Measurements from ENCODE around the gene GPR161. TPM values are rescaled to one million over a fixed set of nuclear protein-coding genes. Genes with fewer than 3 reads are reported as not detected.

GPR161 gene
- total and polyA plus RNA-seq, 9 of the 15 experiments (the other 6 are each of a cell fraction or from before 2014, with no cell fraction given): 0.15 to 2.4 (median 0.76) TPM

DNA sequence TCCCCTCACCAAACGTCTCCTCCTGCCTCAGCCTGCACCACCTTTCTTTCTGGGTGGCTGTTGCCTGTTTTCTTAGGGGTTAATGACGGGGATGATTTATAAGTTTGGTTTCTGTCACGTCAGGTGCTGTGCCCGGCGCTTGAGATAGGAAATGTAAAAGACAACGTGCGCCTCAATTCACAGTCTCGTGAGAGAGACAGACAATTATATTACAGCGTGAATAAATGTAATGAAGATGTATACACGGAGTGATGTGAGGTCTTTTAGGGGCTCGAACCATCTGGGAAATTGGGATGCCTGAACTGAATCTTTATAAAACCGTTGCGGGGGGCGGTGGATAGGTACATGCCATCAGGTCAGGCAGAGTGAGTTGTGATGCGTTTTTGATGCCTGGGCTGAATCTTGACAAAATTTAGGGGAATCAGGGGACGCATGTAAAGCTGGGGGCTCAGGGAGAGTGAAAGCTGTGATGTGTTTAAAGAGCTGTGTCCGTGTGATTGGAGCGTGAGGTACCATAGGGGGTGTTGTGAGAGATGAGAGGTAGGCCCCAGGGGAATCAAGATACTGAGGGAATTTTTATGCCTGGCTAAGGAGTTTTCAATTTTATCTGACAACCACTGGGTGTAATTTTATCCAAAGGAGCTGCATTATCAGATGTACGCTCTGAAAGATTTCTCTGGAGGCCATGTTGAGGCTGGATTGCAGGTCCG lies 42.9 kb upstream of the GPR161 start (continued):
- TF ChIP-seq STAT6 (CRISPR knock-in tag; IDR thresholded peaks at IDR 0.05): 0 out of 2 replicates have a peak, but pooled peaks have one; percentile 74
- TF ChIP-seq, protein P1, sequence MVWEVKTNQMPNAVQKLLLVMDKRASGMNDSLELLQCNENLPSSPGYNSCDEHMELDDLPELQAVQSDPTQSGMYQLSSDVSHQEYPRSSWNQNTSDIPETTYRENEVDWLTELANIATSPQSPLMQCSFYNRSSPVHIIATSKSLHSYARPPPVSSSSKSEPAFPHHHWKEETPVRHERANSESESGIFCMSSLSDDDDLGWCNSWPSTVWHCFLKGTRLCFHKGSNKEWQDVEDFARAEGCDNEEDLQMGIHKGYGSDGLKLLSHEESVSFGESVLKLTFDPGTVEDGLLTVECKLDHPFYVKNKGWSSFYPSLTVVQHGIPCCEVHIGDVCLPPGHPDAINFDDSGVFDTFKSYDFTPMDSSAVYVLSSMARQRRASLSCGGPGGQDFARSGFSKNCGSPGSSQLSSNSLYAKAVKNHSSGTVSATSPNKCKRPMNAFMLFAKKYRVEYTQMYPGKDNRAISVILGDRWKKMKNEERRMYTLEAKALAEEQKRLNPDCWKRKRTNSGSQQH (CRISPR knock-in tag; IDR thresholded peaks at IDR 0.05): no peak
- TF ChIP-seq, protein P2, sequence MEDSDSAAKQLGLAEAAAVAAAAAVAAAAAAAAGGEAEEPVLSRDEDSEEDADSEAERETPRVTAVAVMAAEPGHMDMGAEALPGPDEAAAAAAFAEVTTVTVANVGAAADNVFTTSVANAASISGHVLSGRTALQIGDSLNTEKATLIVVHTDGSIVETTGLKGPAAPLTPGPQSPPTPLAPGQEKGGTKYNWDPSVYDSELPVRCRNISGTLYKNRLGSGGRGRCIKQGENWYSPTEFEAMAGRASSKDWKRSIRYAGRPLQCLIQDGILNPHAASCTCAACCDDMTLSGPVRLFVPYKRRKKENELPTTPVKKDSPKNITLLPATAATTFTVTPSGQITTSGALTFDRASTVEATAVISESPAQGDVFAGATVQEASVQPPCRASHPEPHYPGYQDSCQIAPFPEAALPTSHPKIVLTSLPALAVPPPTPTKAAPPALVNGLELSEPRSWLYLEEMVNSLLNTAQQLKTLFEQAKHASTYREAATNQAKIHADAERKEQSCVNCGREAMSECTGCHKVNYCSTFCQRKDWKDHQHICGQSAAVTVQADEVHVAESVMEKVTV (CRISPR knock-in tag; IDR thresholded peaks at IDR 0.05): no peak
- TF ChIP-seq ZNF830 (CRISPR knock-in tag; IDR thresholded peaks at IDR 0.05): no peak
- no peak for TF ChIP-seq FIP1L1 (IDR thresholded peaks at IDR 0.05; ENCODE audit: low read depth, low read length, poor library complexity, severe bottlenecking)
- TF ChIP-seq HNRNPLL (IDR thresholded peaks at IDR 0.05; ENCODE audit: low read depth, low read length, poor library complexity, severe bottlenecking): no peak
- no peak for TF ChIP-seq ZBTB43 (CRISPR knock-in tag; IDR thresholded peaks at IDR 0.05)
- no peak for TF ChIP-seq RNF2 (IDR thresholded peaks at IDR 0.05)
- no peak for TF ChIP-seq IRF9 (tag; IDR thresholded peaks at IDR 0.05)
- no peak for TF ChIP-seq NR3C1 (CRISPR knock-in tag; IDR thresholded peaks at IDR 0.05)
- TF ChIP-seq NCOA2 (IDR thresholded peaks at IDR 0.05; ENCODE audit: partially characterized antibody in 2 of 2): no peak
- no peak for TF ChIP-seq EWSR1 (IDR thresholded peaks at IDR 0.05; ENCODE audit: borderline replicate concordance, low read depth, partially characterized antibody)
- no peak for TF ChIP-seq TRIM28 (IDR thresholded peaks at IDR 0.05)
- TF ChIP-seq SMAD1 (IDR thresholded peaks at IDR 0.05; ENCODE audit: low read depth, low read length, partially characterized antibody): peak; percentile 13
- TF ChIP-seq TRIM24 (IDR thresholded peaks at IDR 0.05): no peak

Measured in K562 (cell line).